ENCODE results near the gene EXOSC9. TPM values are rescaled to one million over a fixed set of nuclear protein-coding genes. Genes with fewer than 3 reads are reported as not detected.

Gene EXOSC9
- polyA plus RNA-seq, 1 experiment, result 14.3 TPM

- no peak for DNase-seq (ENCODE audit: low read depth)
- ChIA-PET CTCF (interaction anchor here (0.6 kb wide), 1 partner anchor 11 kb away, joined by 3 read pairs; no protein-coding TSS in a partner anchor), POLR2A (no interaction called here)
- Histone ChIP-seq H3K36me3 (ENCODE audit: control insufficient read depth, insufficient read depth, low read length) (peaks cover 1% of the 10 kb centered on the region; the same call in 1 of the 2 replicates), H3K4me3 (ENCODE audit: low read depth, low read length) (no peak overlapping the region), H3K27me3 (ENCODE audit: control insufficient read depth, insufficient read depth, low read length) (no peaks in the 10 kb centered on the region)
- TF ChIP-seq CTCF (IDR thresholded peaks at IDR 0.05; ENCODE audit: insufficient read depth, low read depth, low read length), result no peak
Measured at GRCh38 chr4:121829511-121829910, 28.4 kb downstream of the EXOSC9 start.

- no peak for TF ChIP-seq CTCF (IDR thresholded peaks at IDR 0.05; ENCODE audit: insufficient read depth, low read depth, low read length)
- Histone ChIP-seq H3K36me3 (ENCODE audit: control insufficient read depth, insufficient read depth, low read length) (no peaks in the 10 kb centered on the region; the same call in 1 of the 2 replicates), H3K4me3 (ENCODE audit: low read depth, low read length) (no peak overlapping the region), H3K27me3 (ENCODE audit: control insufficient read depth, insufficient read depth, low read length) (no peaks in the 10 kb centered on the region)
- ChIA-PET CTCF (no interaction called here), POLR2A (no interaction called here)
- DNase-seq (ENCODE audit: low read depth), result no peak
Measured at GRCh38 chr4:121838136-121838535, 37.0 kb downstream of the EXOSC9 start.

- ChIA-PET POLR2A (no interaction called here), CTCF (no interaction called here)
- Histone ChIP-seq H3K36me3 (ENCODE audit: control insufficient read depth, insufficient read depth, low read length) (no peaks in the 10 kb centered on the region; the same call in 1 of the 2 replicates), H3K4me3 (ENCODE audit: low read depth, low read length) (no peak overlapping the region), H3K27me3 (ENCODE audit: control insufficient read depth, insufficient read depth, low read length) (no peaks in the 10 kb centered on the region)
- DNase-seq (ENCODE audit: low read depth), result no peak
- no peak for TF ChIP-seq CTCF (IDR thresholded peaks at IDR 0.05; ENCODE audit: insufficient read depth, low read depth, low read length)
Measured at GRCh38 chr4:121842862-121843261, 41.7 kb downstream of the EXOSC9 start.

- ChIA-PET POLR2A (no interaction called here), CTCF (no interaction called here)
- Histone ChIP-seq H3K4me3 (ENCODE audit: low read depth, low read length) (no peak overlapping the region), H3K27me3 (ENCODE audit: control insufficient read depth, insufficient read depth, low read length) (no peaks in the 10 kb centered on the region), H3K36me3 (ENCODE audit: control insufficient read depth, insufficient read depth, low read length) (peaks cover 3% of the 10 kb centered on the region)
- TF ChIP-seq CTCF (IDR thresholded peaks at IDR 0.05; ENCODE audit: insufficient read depth, low read depth, low read length), result no peak
- no peak for DNase-seq (ENCODE audit: low read depth)
Measured at GRCh38 chr4:121846662-121847061, 45.5 kb downstream of the EXOSC9 start.

GRCh38 chr4:121851354-121851753, 50.2 kb downstream of the EXOSC9 start:
- CTCF ChIA-PET, result no interaction called here
- H3K27me3 ChIP-seq (ENCODE audit: control insufficient read depth, insufficient read depth, low read length), result no peaks in the 10 kb centered on the region
- DNase-seq (ENCODE audit: low read depth), result no peak
- POLR2A ChIA-PET, result no interaction called here
- H3K4me3 ChIP-seq (ENCODE audit: low read depth, low read length), result no peak overlapping the region
- H3K36me3 ChIP-seq (ENCODE audit: control insufficient read depth, insufficient read depth, low read length), result peaks cover 4% of the 10 kb centered on the region
- no peak for TF ChIP-seq CTCF (IDR thresholded peaks at IDR 0.05; ENCODE audit: insufficient read depth, low read depth, low read length)

Data from BJ (cell line).